ENCODE data around the gene DOCK10. TPM values are rescaled to one million over a fixed set of nuclear protein-coding genes. Genes with fewer than 3 reads are reported as not detected.

DOCK10 gene
- total RNA-seq, 1 experiment from 2014 or later = 5.8 TPM

DNA sequence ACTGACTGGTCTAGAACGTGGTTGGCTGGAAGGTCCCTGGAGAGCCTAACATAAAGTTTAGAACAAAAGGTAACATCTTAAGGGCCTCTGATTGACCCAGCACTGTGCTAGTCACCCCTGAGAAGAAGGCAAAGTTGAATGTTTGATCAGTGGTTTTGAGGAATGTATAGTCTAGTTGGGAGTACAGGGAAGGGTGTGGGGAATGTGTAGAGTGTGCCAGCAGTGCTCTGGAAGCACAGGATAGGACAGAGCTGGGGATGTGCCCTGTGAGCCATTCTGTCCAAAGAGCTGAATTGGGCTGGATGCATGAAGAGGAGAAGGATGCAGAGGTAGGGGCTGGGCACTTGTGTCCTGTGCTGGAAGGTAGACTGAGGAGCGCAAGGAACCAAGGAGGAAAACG lies 41.0 kb upstream of the DOCK10 start:
- intact Hi-C loops (cut with micrococcal nuclease; ENCODE audit: unreplicated experiment) = no loop called here
- no TSS peak for BruUV-seq (replicated peaks)

DNA sequence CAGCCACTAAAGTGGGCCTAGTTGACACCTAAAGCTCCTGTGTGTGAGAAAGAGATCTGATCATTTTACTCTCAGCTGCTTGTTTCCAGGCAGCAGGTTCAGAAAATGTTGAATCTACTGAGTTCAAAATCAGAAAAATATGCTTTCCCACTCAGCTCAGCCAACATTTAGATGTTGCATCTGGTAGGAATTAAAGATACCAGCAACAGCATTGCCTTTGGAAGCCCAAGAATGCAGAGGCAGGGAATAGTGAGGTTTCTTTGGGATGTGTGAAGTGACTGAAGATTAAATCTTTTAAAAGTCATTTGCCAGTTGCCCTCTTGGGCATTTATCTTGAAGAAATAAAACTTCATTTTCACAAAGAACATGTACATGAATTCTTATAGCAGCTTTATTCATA lies 33.9 kb upstream of the DOCK10 start:
- Histone ChIP-seq H3K9me3 (ENCODE audit: control insufficient read depth, insufficient read depth, low read depth, low read length) (no peaks in the 10 kb centered on the region), H3K27me3 (ENCODE audit: control insufficient read depth, insufficient read depth, low read length) (no peaks in the 10 kb centered on the region), H3K4me1 (ENCODE audit: control insufficient read depth, insufficient read depth, low read length) (no peaks in the 10 kb centered on the region), H3K27ac (ENCODE audit: low read length) (no peak overlapping the region), H3K36me3 (ENCODE audit: control insufficient read depth, insufficient read depth, low read length) (no peaks in the 10 kb centered on the region), H3K4me3 (ENCODE audit: low read depth in 2 of 2, low read length in 2 of 2) (no peak overlapping the region)
- ATAC-seq (no peak), DNase-seq (ENCODE audit: low read depth, low spot score) (no peak)
- intact Hi-C loops (cut with micrococcal nuclease; ENCODE audit: unreplicated experiment) (no loop called here), in situ Hi-C loops (cut with HindIII; ENCODE audit: low pct_unique_long_range_greater_than_20kb, low sequenced_read_pairs) (no loop called here)
- CTCF ChIA-PET = no interaction called here
- POLR2A ChIA-PET = no interaction called here
- TF ChIP-seq, protein P1, sequence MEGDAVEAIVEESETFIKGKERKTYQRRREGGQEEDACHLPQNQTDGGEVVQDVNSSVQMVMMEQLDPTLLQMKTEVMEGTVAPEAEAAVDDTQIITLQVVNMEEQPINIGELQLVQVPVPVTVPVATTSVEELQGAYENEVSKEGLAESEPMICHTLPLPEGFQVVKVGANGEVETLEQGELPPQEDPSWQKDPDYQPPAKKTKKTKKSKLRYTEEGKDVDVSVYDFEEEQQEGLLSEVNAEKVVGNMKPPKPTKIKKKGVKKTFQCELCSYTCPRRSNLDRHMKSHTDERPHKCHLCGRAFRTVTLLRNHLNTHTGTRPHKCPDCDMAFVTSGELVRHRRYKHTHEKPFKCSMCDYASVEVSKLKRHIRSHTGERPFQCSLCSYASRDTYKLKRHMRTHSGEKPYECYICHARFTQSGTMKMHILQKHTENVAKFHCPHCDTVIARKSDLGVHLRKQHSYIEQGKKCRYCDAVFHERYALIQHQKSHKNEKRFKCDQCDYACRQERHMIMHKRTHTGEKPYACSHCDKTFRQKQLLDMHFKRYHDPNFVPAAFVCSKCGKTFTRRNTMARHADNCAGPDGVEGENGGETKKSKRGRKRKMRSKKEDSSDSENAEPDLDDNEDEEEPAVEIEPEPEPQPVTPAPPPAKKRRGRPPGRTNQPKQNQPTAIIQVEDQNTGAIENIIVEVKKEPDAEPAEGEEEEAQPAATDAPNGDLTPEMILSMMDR (IDR thresholded peaks at IDR 0.05) = no peak
- TF ChIP-seq TCF7L2 (IDR thresholded peaks at IDR 0.05; ENCODE audit: low read depth, low read length) = no peak
- TF ChIP-seq, protein P2, sequence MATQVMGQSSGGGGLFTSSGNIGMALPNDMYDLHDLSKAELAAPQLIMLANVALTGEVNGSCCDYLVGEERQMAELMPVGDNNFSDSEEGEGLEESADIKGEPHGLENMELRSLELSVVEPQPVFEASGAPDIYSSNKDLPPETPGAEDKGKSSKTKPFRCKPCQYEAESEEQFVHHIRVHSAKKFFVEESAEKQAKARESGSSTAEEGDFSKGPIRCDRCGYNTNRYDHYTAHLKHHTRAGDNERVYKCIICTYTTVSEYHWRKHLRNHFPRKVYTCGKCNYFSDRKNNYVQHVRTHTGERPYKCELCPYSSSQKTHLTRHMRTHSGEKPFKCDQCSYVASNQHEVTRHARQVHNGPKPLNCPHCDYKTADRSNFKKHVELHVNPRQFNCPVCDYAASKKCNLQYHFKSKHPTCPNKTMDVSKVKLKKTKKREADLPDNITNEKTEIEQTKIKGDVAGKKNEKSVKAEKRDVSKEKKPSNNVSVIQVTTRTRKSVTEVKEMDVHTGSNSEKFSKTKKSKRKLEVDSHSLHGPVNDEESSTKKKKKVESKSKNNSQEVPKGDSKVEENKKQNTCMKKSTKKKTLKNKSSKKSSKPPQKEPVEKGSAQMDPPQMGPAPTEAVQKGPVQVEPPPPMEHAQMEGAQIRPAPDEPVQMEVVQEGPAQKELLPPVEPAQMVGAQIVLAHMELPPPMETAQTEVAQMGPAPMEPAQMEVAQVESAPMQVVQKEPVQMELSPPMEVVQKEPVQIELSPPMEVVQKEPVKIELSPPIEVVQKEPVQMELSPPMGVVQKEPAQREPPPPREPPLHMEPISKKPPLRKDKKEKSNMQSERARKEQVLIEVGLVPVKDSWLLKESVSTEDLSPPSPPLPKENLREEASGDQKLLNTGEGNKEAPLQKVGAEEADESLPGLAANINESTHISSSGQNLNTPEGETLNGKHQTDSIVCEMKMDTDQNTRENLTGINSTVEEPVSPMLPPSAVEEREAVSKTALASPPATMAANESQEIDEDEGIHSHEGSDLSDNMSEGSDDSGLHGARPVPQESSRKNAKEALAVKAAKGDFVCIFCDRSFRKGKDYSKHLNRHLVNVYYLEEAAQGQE (IDR thresholded peaks at IDR 0.05; ENCODE audit: insufficient read depth in 1 of 2, low read depth in 2 of 2, low read length in 1 of 2) = no peak
- no peak for TF ChIP-seq SIN3A (IDR thresholded peaks at IDR 0.05; ENCODE audit: borderline replicate concordance, insufficient read depth, low read depth, low read length)
- TF ChIP-seq POLR2AphosphoS5 (IDR thresholded peaks at IDR 0.05; ENCODE audit: low read depth, low read length) = no peak
- BruUV-seq (replicated peaks) = no TSS peak

More for the DNA sequence above, 41.0 kb upstream of the DOCK10 start:
- no peak for TF ChIP-seq SIN3A (IDR thresholded peaks at IDR 0.05; ENCODE audit: borderline replicate concordance, insufficient read depth, low read depth, low read length)
- TF ChIP-seq, protein P1 (IDR thresholded peaks at IDR 0.05) = no peak
- TF ChIP-seq, protein P2 (IDR thresholded peaks at IDR 0.05; ENCODE audit: insufficient read depth in 1 of 2, low read depth in 2 of 2, low read length in 1 of 2) = no peak
- ChIA-PET POLR2A (no interaction called here), CTCF (no interaction called here)
- Histone ChIP-seq H3K4me1 (ENCODE audit: control insufficient read depth, insufficient read depth, low read length) (no peaks in the 10 kb centered on the region), H3K4me3 (ENCODE audit: low read depth in 2 of 2, low read length in 2 of 2) (no peak overlapping the region), H3K36me3 (ENCODE audit: control insufficient read depth, insufficient read depth, low read length) (no peaks in the 10 kb centered on the region), H3K27ac (ENCODE audit: low read length) (no peak overlapping the region), H3K9me3 (ENCODE audit: control insufficient read depth, insufficient read depth, low read depth, low read length) (no peaks in the 10 kb centered on the region), H3K27me3 (ENCODE audit: control insufficient read depth, insufficient read depth, low read length) (no peaks in the 10 kb centered on the region)
- in situ Hi-C loops (cut with HindIII; ENCODE audit: low pct_unique_long_range_greater_than_20kb, low sequenced_read_pairs) = no loop called here
- DNase-seq (ENCODE audit: low read depth, low spot score) (no peak), ATAC-seq (no peak)

All from Panc1 (cell line).